Body of pancreas (tissue), 4 donors: ENCODE measurements around the gene CNPPD1. TPM values are rescaled to one million over a fixed set of nuclear protein-coding genes. Genes with fewer than 3 reads are reported as not detected.

Experiments
- ATAC-seq: fragments of 150-250 bp; one replicate; pipeline ENCODE4 v1.9.1; 2016
- DNase-seq, 4 donors: peaks; one replicate each; pipeline ENCODE4 v3.0.0-alpha.2; 2019
- H3K27ac ChIP-seq, 4 donors: fragments of 200-600 bp; sonication (generic); 1 replicate in 3 of 4; 2 replicates in 1 of 4; pipeline versions ENCODE4 v1.5.1 to v1.6.1; 2016 to 2019; ENCODE audit warnings: mild to moderate bottlenecking in 1 of 4, mixed read lengths in 1 of 4, moderate library complexity in 1 of 4
- H3K27me3 ChIP-seq, 2 donors: fragments of 200-600 bp; sonication (generic); one replicate each; pipeline ENCODE4 v1.6.0; 2016; ENCODE audit warnings: mild to moderate bottlenecking in 1 of 2
- H3K36me3 ChIP-seq, 2 donors: fragments of 200-600 bp; sonication (generic); replicated peaks in 1 of 2; 2 replicates each; pipeline ENCODE4 v1.5.1; 2016; ENCODE audit warnings: low read depth in 2 of 2; ENCODE audit not compliant: insufficient read depth in 1 of 2
- H3K4me1 ChIP-seq: fragments of 200-600 bp; sonication (generic); one replicate; pipeline ENCODE4 v1.6.0; 2016
- H3K4me3 ChIP-seq, 2 donors: fragments of 200-600 bp; sonication (generic); 1 replicate in 1 of 2; 2 replicates in 1 of 2; pipeline ENCODE4 v1.5.1; 2016 to 2019
- H3K9me3 ChIP-seq, 3 donors: fragments of 200-600 bp; sonication (generic); 1 replicate in 2 of 3; 2 replicates in 1 of 3; pipeline ENCODE4 v1.5.1; 2016
- POLR2A ChIP-seq, 3 donors: fragments of 450-650 bp; IDR thresholded peaks; one replicate each; pipeline ENCODE4 v1.6.1; 2016; ENCODE audit warnings: antibody characterized with exemption in 3 of 3, mild to moderate bottlenecking in 2 of 3
- WGBS, 2 donors: methylation state at CpG; one replicate each; pipeline ENCODE4 v1.1.5; 2017; 5-methylcytosine and 5-hydroxymethylcytosine counted together
- intact Hi-C: fragments of 100-400 bp; cut with DNase I; formaldehyde crosslinking; loops from one replicate; pipeline ENCODE4 v1.15.1; 2023
- total RNA-seq, 2 donors: library from RNA; depleted of rRNA; stranded (reverse); fragments of >200 nt; gene quantifications; one replicate each; pipeline ENCODE4 v1.1.0, GENCODE V29; 2016
- TF ChIP-seq, protein P1 (sequence below), 7 experiments: fragments of 450-650 bp in 4 of 7; fragments of 200-600 bp in 3 of 7; sonication (generic) in 3 of 7; IDR thresholded peaks; one replicate each; pipeline ENCODE4 v1.5.1; 2016 to 2019; ENCODE audit warnings: antibody characterized with exemption in 7 of 7

CNPPD1 gene
- total RNA-seq, 2 donors from 2014 or later = 25.7 to 27.4 TPM

DNA sequence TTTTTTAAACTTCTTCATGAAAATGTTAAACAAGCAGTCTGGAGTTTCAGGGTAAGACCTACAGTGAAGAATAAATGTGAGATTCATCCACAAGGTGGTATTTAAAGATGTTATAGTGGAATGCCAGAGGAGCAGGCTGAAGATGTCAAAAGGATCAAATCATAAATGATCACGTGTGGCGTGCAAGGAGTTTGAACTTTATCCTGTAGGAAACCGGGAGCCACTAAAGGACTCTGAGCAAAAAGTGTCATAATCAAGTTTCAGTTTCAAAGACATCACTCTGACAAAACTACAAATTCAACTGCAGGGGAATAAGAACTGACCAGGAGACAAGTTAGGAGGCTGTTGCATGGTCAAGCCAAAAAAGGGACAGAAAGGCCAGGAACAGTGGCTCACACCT is 36.0 kb downstream of the CNPPD1 start:
- H3K4me3 ChIP-seq = no peak overlapping the region
- no peaks in the 10 kb centered on the region for H3K36me3 ChIP-seq
- no peaks in the 10 kb centered on the region for H3K9me3 ChIP-seq
- H3K27me3 ChIP-seq = no peaks in the 10 kb centered on the region
- H3K4me1 ChIP-seq = no peaks in the 10 kb centered on the region
- H3K27ac ChIP-seq = no peak overlapping the region
- 93 to 95% methylated on average over 3 of the region's 3 CpGs for WGBS, 2 donors
- DNase-seq = no peak
- TF ChIP-seq, protein P1, sequence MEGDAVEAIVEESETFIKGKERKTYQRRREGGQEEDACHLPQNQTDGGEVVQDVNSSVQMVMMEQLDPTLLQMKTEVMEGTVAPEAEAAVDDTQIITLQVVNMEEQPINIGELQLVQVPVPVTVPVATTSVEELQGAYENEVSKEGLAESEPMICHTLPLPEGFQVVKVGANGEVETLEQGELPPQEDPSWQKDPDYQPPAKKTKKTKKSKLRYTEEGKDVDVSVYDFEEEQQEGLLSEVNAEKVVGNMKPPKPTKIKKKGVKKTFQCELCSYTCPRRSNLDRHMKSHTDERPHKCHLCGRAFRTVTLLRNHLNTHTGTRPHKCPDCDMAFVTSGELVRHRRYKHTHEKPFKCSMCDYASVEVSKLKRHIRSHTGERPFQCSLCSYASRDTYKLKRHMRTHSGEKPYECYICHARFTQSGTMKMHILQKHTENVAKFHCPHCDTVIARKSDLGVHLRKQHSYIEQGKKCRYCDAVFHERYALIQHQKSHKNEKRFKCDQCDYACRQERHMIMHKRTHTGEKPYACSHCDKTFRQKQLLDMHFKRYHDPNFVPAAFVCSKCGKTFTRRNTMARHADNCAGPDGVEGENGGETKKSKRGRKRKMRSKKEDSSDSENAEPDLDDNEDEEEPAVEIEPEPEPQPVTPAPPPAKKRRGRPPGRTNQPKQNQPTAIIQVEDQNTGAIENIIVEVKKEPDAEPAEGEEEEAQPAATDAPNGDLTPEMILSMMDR (IDR thresholded peaks at IDR 0.05) = no peak
- no peak for TF ChIP-seq POLR2A (IDR thresholded peaks at IDR 0.05)
- no peak for ATAC-seq
- intact Hi-C loops = no loop called here

DNA sequence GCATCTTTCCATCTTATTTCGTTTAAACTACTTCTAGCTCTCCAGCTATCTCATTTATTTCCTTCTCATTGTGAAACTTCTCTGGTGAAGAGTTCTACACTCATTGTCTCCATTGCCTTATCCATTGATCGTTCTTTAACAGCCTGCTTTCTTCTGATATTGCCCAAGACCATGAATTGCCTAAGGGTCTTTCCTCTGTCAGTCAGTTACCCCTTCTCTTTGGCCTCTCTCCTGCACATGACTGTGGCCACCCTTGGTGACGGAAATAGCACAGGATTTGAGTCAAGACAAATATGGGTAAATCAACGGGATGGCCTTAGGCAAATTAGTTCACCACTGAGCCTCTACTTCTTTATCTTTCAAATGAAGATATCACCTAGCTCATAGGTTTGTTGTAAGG is 42.7 kb downstream of the CNPPD1 start:
- no peak overlapping the region for H3K4me3 ChIP-seq
- intact Hi-C loops = no loop called here
- 68 to 84% methylated on average over 4 of the region's 4 CpGs for WGBS, 2 donors

DNA sequence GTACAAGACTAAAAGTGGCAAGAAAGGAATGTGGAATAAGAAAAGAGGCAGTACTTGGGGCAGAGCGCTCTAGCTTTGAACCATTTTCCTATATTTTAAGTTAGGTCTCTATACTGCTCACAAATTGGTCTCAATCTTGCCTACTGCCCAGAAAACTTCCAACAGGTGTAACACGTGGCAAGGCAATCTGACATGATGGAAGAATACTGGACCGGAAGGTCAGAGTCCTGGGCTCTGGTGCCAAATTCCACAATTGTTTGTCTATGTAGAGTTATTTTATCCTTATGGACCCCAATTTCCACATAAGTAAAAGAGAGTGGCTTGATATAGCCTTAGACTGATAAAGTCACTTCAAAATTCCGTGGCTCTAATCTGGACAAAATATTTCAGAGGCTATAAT is 45.0 kb downstream of the CNPPD1 start:
- Histone ChIP-seq H3K27me3 (no peaks in the 10 kb centered on the region), H3K4me3 (no peak overlapping the region), H3K4me1 (peaks cover 19% of the 10 kb centered on the region), H3K36me3 (no peaks in the 10 kb centered on the region), H3K27ac (no peak overlapping the region), H3K9me3 (no peaks in the 10 kb centered on the region)
- intact Hi-C loops = no loop called here
- WGBS, 2 donors = 50 to 74% methylated on average over 4 of the region's 4 CpGs
- TF ChIP-seq, protein P1 (IDR thresholded peaks at IDR 0.05) = no peak
- no peak for TF ChIP-seq POLR2A (IDR thresholded peaks at IDR 0.05)
- DNase-seq (no peak), ATAC-seq (no peak)

More for the DNA sequence above, 42.7 kb downstream of the CNPPD1 start:
- Histone ChIP-seq H3K4me1 (no peaks in the 10 kb centered on the region), H3K27me3 (no peaks in the 10 kb centered on the region), H3K27ac (no peak overlapping the region), H3K9me3 (no peaks in the 10 kb centered on the region), H3K36me3 (no peaks in the 10 kb centered on the region)
- no peak for ATAC-seq
- TF ChIP-seq, protein P1 (IDR thresholded peaks at IDR 0.05) = no peak
- TF ChIP-seq POLR2A (IDR thresholded peaks at IDR 0.05) = no peak
- DNase-seq = no peak

DNA sequence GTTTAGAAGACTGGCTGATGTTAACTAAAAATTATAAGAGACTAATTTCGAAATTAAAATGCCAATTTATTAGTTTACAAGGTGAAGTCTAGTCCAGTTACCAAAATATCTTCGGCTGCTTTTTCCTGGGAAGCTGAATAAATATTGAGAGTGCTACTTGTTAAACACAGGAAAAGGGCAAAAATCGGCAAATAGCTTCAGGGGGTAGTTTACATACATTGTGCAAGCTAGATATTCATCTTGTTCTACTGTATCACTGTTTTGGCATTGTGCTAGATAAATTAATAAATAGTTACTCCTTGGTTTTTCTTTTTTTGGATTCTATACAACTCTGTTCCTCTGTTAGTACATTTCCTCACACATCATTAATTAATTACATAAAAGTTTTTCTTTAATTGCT is 45.4 kb downstream of the CNPPD1 start:
- TF ChIP-seq, protein P1 (IDR thresholded peaks at IDR 0.05) = no peak
- TF ChIP-seq POLR2A (IDR thresholded peaks at IDR 0.05) = no peak
- Histone ChIP-seq H3K4me3 (no peak overlapping the region), H3K36me3 (no peaks in the 10 kb centered on the region), H3K9me3 (no peaks in the 10 kb centered on the region), H3K27ac (no peak overlapping the region), H3K27me3 (no peaks in the 10 kb centered on the region), H3K4me1 (peaks cover 23% of the 10 kb centered on the region)
- intact Hi-C loops = no loop called here
- no peak for DNase-seq
- WGBS, 2 donors = 70 to 75% methylated on average over 3 of the region's 3 CpGs
- ATAC-seq = no peak

DNA sequence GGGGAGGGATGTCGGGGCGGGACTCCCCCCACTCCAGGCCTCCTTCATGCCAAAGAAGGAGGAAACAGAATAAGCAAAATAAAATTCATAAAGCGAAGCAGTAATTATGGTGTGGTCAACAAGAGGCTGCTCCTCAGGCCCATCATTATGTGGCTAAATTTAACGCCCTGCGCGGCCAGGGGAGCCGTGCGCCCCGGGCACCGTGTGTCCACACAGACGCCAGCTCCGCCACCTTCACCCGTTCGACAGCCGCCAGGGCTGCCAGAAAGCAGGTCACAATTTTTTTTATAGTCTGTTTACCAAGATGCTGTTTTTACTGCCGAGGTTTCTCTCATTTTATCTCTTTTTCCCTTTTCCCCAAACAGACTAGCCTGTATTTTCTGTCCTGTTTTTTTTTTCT is 47.1 kb downstream of the CNPPD1 start:
- no peaks in the 10 kb centered on the region for H3K36me3 ChIP-seq
- intact Hi-C loops = no loop called here
- H3K27ac ChIP-seq = no peak overlapping the region
- TF ChIP-seq POLR2A (IDR thresholded peaks at IDR 0.05) = no peak
- TF ChIP-seq, protein P1 (IDR thresholded peaks at IDR 0.05) = no peak
- peaks cover 40% of the 10 kb centered on the region for H3K4me1 ChIP-seq
- no peak overlapping the region for H3K4me3 ChIP-seq
- WGBS, 2 donors = 94 to 98% methylated on average over 16 of the region's 16 CpGs
- H3K9me3 ChIP-seq = no peaks in the 10 kb centered on the region
- ATAC-seq (no peak), DNase-seq (no peak)
- H3K27me3 ChIP-seq = no peaks in the 10 kb centered on the region
